Measurements from ENCODE around the gene TMEM145.
A peak's percentile ranks its signal among the peaks of the same experiment; 100 is the strongest.
"Not testable (repeated sequence)": the region's sequence is repeated elsewhere in the genome, so short reads cannot be mapped to it uniquely, and the experiment has no call there.

Gene TMEM145

GRCh38 chr19:42313096-42313839 lies at the start of gene TMEM145:
TSS of gene TMEM145 (plus strand) at chr19:42313309. CDS start at chr19:42313377, 68 bp downstream.
- peak; percentile 50 for DNase-seq

DNA sequence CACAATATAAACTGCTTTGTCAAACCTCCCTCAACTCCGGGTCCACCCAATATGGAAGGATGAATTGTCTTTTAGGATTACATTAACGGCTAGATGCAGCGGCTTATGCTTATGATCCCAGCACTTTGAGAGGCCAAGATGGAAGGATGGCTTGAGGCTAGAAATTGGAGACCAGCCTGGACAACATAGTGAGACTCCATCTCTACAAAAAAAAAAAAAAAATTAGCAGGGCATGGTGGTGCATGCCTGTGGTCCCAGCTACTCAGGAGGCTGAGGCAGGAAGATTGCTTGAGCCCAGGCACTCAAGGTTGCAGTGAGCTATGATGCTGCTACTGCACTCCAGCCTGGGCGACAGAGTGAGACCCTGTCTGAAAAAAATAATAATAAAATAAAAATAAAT lies 47.0 kb upstream of the TMEM145 start:
- not testable (repeated sequence) for DNase-seq

DNA sequence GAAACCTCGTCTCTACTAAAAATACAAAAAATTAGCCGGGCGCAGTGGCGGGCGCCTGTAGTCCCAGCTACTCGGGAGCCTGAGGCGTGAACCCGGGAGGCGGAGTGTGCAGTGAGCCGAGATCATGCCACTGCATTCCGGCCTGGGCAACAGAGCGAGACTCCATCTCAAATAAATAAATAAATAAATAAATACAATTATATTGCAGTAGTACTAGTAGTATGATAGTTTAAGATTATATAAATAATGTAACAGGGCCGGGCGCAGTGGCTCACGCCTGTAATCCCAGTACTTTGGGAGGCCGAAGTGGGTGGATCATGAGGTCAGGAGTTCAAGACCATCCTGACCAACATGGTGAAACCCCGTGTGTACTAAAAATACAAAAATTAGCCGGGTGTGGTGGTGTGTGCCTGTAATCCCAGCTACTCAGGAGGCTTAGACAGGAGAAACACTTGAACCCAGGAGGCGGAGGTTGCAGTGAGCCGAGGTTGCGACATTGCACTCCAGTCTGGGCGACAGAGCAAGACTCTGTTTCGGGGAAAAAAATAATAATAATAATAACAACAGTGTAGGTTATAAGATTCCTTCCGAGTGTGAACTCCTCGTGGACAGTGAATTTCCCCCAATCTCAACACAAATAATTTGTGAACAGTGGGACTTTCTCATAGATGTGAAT lies 46.0 kb upstream of the TMEM145 start:
- DNase-seq: not testable (repeated sequence)

DNA sequence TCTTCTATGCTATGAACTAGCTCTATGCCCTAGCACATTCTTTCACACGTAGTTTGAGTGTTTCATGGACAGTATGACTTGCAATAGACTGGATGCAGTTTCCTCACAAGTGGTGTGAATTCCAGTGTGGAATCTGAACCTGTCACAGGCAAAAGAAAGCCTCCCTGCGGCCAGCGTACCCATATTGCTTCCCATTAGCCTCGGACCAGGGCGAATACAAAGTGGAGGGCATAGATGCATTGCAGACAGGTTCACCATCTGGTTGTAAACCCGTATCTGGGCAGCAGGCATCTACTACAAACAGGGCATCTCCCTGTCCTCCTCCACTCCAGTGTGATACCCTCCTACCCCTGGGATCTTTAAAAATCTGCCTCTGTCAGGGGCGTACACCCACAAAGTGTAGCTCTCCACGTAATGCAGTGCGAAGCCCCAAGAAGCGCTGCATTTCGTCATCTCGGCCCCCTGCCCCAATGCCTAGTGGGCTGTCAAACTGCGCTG lies 45.4 kb upstream of the TMEM145 start:
- no peak for DNase-seq

DNA sequence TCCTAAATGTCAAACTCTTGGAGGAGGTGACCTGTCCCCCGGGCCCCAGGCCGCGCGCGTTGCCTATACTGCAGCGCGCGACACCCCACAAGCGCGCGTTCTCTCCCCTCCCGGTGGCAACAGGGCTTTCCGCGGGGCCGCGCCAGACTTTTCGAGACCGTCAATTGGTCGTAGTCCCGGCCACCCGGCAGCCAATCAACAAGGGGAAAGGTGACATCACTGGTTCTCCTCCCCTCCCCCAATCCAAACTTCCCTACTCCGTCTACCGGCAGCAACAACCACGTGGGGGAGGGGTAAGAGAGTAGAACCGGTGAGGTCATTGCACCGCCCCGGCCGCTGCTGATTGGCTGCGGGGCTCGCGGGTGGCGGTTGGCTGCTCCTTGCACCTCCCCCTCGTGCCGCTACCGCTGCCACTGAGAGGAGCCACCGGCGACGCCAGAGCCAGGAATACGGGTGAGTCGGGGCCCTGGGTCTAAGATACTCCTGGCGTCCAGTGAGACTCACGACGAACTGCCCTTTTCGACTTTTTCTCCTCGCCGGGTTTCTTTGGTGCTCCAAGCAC lies 44.9 kb upstream of the TMEM145 start:
- DNase-seq: peak; percentile 100

DNA sequence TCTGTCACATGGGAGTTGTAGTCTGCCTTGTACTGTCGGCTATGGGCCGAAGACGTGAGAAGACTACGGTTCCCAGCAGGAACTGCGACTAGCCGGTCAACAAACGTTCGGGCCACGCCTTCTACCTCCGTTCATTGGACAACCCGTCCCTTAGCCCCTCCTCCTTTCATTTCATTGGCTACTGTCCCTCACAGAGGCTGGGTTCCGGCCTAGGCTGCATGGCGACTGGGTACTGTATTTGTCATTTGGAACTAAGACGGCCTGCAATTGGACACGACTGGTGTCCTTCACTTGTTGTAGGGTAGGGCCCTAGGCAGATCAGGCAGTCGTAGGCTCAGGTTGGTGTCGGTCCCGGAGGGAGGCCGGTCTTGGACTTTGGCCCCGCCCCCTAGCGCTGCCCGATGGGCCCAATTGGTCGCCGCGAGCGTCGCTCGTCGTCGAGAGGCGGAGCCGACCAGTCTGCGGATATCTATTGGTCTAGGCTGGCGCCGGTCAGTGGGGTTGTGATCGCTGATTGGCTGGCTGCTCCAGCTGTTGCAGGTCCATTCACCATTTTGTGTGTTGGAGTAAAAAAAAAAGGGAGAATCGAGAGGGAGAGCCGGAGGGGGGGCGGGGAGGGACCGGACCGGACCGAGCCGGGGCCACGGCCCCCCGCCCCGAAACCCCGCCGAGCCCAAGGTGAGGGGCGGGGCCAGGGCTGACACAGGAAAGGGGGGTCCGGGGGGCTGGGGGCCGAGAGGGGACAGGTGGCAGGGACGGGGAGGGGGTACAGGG lies 44.2 kb upstream of the TMEM145 start, which contains the start of gene CIC:
TSS of gene CIC (plus strand) at position 549 of the 774 bp plus-strand sequence. CDS start 2,532 bp downstream, outside the sequence.
- peak; percentile 100 for DNase-seq

DNA sequence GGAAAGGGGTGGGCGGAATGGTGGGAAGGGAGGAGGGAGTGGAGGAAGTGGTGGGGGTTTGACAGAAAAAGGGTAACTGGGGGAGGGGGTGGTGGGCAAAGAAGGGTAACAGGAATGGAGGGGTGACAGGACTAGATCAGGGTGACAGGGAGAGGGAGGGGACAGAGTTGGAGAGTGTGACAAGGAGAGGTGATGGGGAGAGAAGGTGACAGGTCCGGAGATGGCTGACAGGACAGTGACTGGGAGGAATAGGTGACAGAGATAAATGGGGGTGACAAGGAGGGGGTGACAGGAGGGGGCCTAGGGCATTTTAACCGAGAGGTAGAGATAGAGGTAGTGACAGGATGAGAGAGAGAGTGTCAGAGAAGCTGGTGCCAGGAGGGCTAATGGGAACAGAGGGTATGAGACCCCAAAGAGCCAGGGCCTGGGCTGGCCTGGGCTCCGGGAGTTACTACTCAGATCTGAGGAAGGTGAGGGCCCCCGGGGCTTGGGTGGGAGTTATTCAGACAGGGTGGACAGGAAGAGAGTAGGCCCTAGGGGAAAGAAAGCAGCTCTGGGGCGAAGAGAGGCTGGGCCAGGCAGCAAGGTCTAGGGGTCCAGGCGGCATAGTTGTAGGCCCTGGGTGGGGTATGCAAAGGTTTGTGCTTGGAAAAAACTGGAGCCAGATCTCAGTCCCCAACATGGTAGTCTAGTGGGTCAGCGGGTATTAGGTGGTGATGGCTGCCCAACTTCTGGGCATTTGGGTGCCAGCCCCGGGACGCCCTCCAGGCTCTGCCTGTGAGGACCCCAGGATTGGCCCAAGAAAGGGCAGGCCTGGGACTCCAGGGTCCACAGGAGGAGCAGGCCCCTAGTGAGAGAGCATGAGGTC lies 43.4 kb upstream of the TMEM145 start:
- DNase-seq: no peak

DNA sequence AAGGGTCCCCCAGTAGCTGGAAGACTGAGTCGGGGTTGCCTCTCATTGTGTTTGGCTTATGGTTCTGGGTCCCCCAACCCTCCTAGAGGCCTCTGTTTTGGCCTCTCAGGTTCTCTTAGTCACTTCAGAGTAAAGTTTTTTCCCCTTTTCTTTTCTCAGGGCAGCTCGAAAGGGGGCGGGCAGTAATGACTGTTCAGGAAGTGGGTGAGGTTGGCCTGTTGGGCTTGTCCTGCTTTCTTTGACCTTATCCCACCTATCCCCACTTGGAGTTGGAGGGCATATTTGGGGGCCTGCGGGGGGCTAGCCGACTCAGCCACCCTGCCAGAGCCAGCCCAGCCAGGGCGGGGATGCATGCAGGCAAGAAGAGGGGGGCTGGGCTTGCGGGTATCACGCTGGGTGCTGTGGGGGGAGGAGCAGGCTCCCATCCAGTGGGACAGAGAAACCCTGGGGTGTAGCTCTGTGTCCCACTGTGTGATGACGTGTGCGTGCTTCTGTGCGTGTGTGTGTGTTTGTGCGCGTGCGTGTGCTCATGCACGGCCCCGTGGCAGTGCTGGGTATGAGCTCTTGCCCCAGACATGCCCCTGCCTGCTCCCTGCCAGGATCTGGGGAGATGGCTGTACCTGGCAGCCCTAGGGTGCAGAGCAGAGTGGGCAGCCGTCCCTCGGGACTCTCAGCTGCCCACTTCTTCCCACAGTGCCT lies 42.6 kb upstream of the TMEM145 start:
- peak; percentile 81 for DNase-seq

DNA sequence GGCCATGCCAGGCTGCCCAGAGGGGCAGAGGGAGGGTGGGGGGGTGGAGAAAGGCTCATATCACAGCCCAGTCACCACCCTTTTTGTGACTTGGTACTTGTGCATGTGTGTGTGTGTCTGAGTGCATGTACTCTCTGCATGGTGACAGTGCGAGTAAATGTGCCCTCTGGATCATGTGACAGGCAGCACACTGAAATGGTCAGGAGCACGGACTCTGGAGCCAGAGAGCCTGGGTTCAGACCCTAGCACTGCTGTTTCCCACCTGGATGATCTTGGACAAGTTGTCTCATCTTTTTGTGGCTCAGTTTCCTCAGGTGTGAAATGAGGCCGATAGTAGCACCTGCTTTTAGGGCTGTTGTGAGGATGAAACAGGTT lies 42.1 kb upstream of the TMEM145 start:
- DNase-seq: no peak

GRCh38 chr19:42271861-42272534 lies 41.1 kb upstream of the TMEM145 start:
- no peak for DNase-seq

- no peak for DNase-seq
Observed at GRCh38 chr19:42272535-42272897, 40.6 kb upstream of the TMEM145 start.

DNA sequence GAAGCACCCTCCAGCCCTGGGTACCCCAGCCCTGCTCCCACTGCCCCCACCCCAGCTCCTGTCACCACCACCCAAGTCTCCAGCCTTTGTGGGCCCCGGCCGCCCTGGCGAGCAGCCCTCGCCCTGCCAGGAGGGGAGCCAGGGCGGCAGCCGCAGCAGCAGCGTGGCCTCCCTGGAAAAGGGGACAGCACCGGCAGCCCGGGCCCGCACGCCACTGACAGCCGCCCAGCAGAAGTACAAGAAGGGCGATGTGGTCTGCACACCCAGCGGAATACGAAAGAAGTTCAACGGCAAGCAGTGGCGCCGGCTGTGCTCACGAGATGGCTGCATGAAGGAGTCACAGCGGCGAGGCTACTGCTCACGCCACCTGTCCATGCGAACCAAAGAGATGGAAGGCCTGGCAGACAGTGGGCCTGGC lies 40.1 kb upstream of the TMEM145 start:
- DNase-seq: no peak

GRCh38 chr19:42273407-42274064 lies 39.6 kb upstream of the TMEM145 start:
- no peak for DNase-seq

DNA sequence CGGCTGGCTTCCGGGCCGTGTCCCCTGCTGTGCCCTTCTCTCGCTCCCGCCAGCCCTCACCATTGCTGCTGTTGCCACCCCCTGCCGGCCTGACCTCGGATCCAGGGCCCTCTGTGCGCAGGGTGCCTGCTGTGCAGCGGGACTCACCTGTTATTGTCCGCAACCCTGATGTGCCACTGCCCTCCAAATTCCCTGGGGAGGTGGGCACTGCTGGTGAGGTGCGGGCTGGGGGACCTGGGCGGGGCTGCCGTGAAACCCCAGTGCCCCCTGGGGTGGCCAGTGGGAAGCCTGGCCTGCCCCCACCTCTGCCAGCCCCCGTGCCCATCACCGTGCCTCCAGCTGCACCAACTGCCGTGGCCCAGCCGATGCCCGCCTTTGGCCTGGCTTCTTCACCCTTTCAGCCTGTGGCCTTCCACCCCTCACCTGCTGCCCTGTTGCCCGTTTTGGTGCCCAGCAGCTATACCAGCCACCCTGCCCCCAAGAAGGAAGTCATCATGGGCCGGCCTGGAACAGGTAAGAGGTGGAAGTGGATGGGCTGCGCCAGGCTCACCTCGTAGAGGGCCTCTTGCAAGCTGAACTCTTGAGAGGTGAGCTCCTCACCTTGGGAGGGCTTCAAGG lies 38.9 kb upstream of the TMEM145 start:
- no peak for DNase-seq

DNA sequence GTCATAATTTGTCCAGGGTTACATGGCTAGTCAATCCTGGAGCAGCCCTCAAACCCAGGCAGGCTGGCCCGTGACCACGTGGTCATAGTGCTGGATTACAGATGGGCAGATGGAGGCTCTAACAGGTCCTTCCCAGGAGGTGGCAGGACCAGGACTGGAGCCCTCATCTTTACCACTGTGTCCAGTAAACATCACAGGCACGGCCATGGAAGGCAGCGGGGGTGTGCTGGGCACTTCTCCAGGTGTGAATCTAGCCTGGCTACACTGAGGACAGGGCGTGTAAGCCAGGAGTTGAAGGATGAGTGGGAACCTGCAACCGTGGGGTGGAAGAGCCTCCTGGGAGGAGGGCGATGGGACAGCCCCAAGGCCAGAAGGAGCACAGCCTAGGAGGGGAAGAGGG lies 38.0 kb upstream of the TMEM145 start:
- DNase-seq: no peak

DNA sequence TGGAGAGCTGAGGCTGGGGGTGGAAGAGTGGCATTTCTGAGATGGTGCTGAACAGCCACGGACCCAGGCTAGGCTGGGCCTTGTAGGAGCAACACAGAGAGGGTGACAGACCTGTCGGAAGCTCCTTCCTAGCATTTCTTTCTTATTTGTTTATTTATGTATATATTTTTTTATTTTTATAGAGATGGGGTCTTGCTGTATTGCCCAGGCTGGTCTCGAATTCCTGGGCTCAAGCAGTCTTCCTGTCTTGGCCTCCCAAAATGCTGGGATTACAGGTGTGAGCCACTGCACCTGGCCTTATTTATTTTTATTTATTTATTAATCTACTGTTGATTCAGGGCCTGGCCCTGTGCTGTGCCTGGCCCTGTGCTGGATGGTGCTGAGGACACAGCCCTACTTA lies 37.6 kb upstream of the TMEM145 start:
- DNase-seq: no peak

GRCh38 chr19:42276284-42276683 lies 36.8 kb upstream of the TMEM145 start:
- no peak for DNase-seq

GRCh38 chr19:42276821-42277220 lies 36.3 kb upstream of the TMEM145 start:
- DNase-seq: peak; percentile 84

DNA sequence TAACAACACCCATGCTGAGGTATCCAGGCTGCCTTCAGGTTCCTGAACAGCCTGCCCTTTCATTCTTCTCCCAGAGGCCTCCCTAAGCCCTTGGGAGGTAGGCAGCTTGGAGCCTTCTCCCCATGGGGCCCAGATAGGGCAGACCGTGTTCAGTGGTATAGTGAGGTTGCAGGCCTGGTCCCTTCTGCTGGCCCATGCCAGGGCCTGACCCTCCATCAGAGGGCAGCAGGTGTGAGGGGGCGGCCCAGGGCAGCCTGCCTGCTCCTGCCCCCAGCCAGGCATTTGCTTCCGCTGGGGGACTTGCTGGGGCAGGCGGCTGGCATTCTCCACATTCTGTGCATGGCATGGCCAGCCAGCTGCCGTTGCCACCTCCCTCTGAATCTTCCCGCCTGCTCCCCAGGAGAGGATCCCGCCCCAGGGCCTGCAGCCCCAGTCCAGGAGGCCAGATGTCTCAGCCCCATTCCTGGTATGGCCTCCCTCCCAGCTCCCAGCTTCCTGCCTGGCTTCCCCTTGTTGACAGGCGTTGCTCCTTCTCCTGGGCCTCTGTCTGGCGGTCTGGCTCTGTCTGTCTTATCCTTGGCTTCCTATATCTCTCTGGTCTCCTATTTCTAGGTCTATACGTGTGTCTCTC lies 35.2 kb upstream of the TMEM145 start:
- no peak for DNase-seq

Measured in activated CD4-positive, alpha-beta T cell treated with anti-CD3 and anti-CD28 coated beads, Interleukin-10, Interleukin-2, amounts not matched to agents 100 ng/mL and 50 ng/mL, durations not matched to agents 16 hours and 8 hours (primary cell).